Peyer's patch (tissue), 4 donors: ENCODE data around the gene CTSH. TPM values are rescaled to one million over a fixed set of nuclear protein-coding genes. Genes with fewer than 3 reads are reported as not detected.

ENCODE experiments used
- DNase-seq, 3 donors: peaks; one replicate each; pipeline ENCODE4 v3.0.0-alpha.2; 2017 to 2019
- H3K27ac ChIP-seq, 4 donors: fragments of 200-600 bp; sonication (generic); one replicate each; pipeline ENCODE4 v1.5.1; 2016 to 2019
- H3K27me3 ChIP-seq, 2 donors: fragments of 200-600 bp; sonication (generic); one replicate each; pipeline ENCODE4 v1.5.1; 2019
- H3K36me3 ChIP-seq, 3 donors: fragments of 200-600 bp; sonication (generic); one replicate each; pipeline ENCODE4 v1.5.1; 2016 to 2019
- H3K4me1 ChIP-seq, 4 donors: fragments of 200-600 bp; sonication (generic); one replicate each; pipeline ENCODE4 v1.5.1; 2016 to 2019
- H3K4me3 ChIP-seq, 4 donors: fragments of 200-600 bp; sonication (generic); 1 replicate in 3 of 4; 2 replicates in 1 of 4; pipeline ENCODE4 v1.5.1; 2016 to 2019; ENCODE audit warnings: mild to moderate bottlenecking in 1 of 4
- H3K9me3 ChIP-seq, 4 donors: fragments of 200-600 bp; sonication (generic); one replicate each; pipeline ENCODE4 v1.5.1; 2016 to 2019; ENCODE audit warnings: mild to moderate bottlenecking in 1 of 4
- CTCF ChIP-seq, 6 experiments: fragments of 450-650 bp in 4 of 6; fragments of 200-600 bp in 2 of 6; sonication (generic) in 1 of 6; IDR thresholded peaks; one replicate each; pipeline ENCODE4 v1.5.1; 2017 to 2019; ENCODE audit warnings: antibody characterized with exemption in 6 of 6, mild to moderate bottlenecking in 3 of 6, moderate library complexity in 1 of 6
- POLR2A ChIP-seq, 2 donors: fragments of 450-650 bp; IDR thresholded peaks; one replicate each; pipeline ENCODE4 v1.5.1; 2017; ENCODE audit warnings: antibody characterized with exemption in 2 of 2, mild to moderate bottlenecking in 2 of 2, moderate library complexity in 2 of 2
- total RNA-seq, 4 donors: library from RNA; depleted of rRNA; stranded (reverse); fragments of >200 nt; gene quantifications; one replicate each; pipeline ENCODE4 v1.1.0, GENCODE V29; 2016

The CTSH gene
- total RNA-seq, 4 donors from 2014 or later = 99.9 to 198 (median 161) TPM

- peaks cover 0 to 4% (median 0%) of the 10 kb centered on the region in 4 donors for H3K4me1 ChIP-seq
- no peaks in the 10 kb centered on the region for H3K36me3 ChIP-seq
- no peak for TF ChIP-seq POLR2A (IDR thresholded peaks at IDR 0.05)
- no peak for TF ChIP-seq CTCF (IDR thresholded peaks at IDR 0.05)
- H3K9me3 ChIP-seq = no peaks in the 10 kb centered on the region
- no peaks in the 10 kb centered on the region for H3K27me3 ChIP-seq
- H3K4me3 ChIP-seq = no peak overlapping the region
- DNase-seq = peak in 1 of 3 donors; percentile 33
- H3K27ac ChIP-seq = peak overlapping the region in 1 of 4 donors; percentile 69
These were observed 47.0 kb upstream of the CTSH start for GRCh38 chr15:78991879-78992278.

GRCh38 chr15:78991476-78991875 is 46.6 kb upstream of the CTSH start:
- H3K9me3 ChIP-seq = no peaks in the 10 kb centered on the region
- no peaks in the 10 kb centered on the region for H3K36me3 ChIP-seq
- H3K4me1 ChIP-seq = peaks cover 0 to 4% (median 0%) of the 10 kb centered on the region in 4 donors
- no peak overlapping the region for H3K4me3 ChIP-seq
- no peaks in the 10 kb centered on the region for H3K27me3 ChIP-seq
- DNase-seq = peak in 1 of 3 donors; percentile 34
- TF ChIP-seq CTCF (IDR thresholded peaks at IDR 0.05) = no peak
- H3K27ac ChIP-seq = peak overlapping the region in 2 of 4 donors; percentile 43 to 69

- Histone ChIP-seq H3K4me1 (peaks cover 0 to 4% (median 0%) of the 10 kb centered on the region in 4 donors), H3K36me3 (no peaks in the 10 kb centered on the region), H3K27me3 (no peaks in the 10 kb centered on the region), H3K9me3 (no peaks in the 10 kb centered on the region), H3K27ac (peak overlapping the region in 2 of 4 donors; percentile 30 to 69), H3K4me3 (no peak overlapping the region)
- no peak for TF ChIP-seq CTCF (IDR thresholded peaks at IDR 0.05)
- TF ChIP-seq POLR2A (IDR thresholded peaks at IDR 0.05) = no peak
- DNase-seq = peak in 1 of 3 donors; percentile 2
These were observed 45.4 kb upstream of the CTSH start for GRCh38 chr15:78990278-78990677.

- Histone ChIP-seq H3K4me3 (no peak overlapping the region), H3K9me3 (no peaks in the 10 kb centered on the region), H3K27ac (peak overlapping the region in 3 of 4 donors; percentile 25 to 69 (median 31)), H3K36me3 (no peaks in the 10 kb centered on the region), H3K4me1 (peaks cover 0 to 4% (median 0%) of the 10 kb centered on the region in 4 donors), H3K27me3 (no peaks in the 10 kb centered on the region)
- peak in 1 of 3 donors; percentile 8 for DNase-seq
- TF ChIP-seq CTCF (IDR thresholded peaks at IDR 0.05) = no peak
- TF ChIP-seq POLR2A (IDR thresholded peaks at IDR 0.05) = no peak
These were observed 44.9 kb upstream of the CTSH start for GRCh38 chr15:78989701-78990240.

GRCh38 chr15:78988361-78988911 is 43.6 kb upstream of the CTSH start:
- peak in 2 of 3 donors; percentile 59 to 85 for DNase-seq
- Histone ChIP-seq H3K4me3 (no peak overlapping the region), H3K27ac (peak overlapping the region; percentile 49 to 77 (median 64)), H3K36me3 (no peaks in the 10 kb centered on the region), H3K9me3 (no peaks in the 10 kb centered on the region), H3K4me1 (peaks cover 0 to 4% (median 0%) of the 10 kb centered on the region in 4 donors), H3K27me3 (no peaks in the 10 kb centered on the region)
- TF ChIP-seq CTCF (IDR thresholded peaks at IDR 0.05) = no peak
- no peak for TF ChIP-seq POLR2A (IDR thresholded peaks at IDR 0.05)
